Stimulated activated naive CD4-positive, alpha-beta T cell treated with Interleukin-2 at 50 U/mL for 16 hours (primary cell): ENCODE data around the gene CHAF1A.
A peak's percentile ranks its signal among the peaks of the same experiment; 100 is the strongest.

Experiments used
- DNase-seq: peaks from one replicate; lab custom pipeline; 2025; lab: John Stamatoyannopoulos, UW

The CHAF1A gene

DNA sequence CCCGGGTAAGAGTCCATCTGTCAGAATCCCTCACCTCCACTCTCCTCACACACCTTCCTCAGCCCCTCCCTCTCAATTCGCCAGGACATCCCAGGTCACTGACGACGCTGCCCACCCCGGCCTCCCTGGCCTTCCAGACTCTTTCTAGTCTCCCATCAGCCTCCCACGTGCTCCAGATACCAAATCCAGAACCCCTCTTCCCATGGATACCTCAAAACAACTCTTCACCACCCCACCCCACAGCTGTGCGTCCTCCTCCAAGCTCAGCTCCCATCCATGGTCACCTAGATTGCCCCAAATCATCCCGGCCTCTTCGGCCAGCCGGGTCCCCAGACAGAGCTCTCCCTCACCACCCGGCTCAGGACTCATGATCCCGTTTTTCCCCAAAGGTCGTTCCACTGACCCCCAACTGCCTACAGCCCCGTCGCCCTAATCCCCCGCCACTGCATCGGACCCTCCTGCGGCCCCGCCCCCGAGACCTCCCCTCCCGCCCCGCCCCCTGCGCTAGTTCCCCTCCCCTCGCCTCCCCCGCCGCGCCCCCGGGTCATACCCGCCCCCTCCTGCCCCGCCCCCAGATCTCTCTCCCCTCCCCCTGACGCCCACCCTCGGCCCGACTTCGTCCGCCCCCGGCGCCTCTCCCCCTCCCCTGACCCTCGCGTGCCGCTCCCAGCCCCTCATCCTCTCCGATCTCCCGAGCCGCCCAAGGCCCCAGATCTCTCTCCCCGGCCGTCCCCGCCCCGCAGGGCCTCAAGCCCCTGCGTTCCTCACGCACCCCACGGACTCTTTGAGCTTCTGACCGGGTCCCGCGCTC, 54.6 kb downstream of the CHAF1A start:
- DNase-seq: peak; percentile 54

DNA sequence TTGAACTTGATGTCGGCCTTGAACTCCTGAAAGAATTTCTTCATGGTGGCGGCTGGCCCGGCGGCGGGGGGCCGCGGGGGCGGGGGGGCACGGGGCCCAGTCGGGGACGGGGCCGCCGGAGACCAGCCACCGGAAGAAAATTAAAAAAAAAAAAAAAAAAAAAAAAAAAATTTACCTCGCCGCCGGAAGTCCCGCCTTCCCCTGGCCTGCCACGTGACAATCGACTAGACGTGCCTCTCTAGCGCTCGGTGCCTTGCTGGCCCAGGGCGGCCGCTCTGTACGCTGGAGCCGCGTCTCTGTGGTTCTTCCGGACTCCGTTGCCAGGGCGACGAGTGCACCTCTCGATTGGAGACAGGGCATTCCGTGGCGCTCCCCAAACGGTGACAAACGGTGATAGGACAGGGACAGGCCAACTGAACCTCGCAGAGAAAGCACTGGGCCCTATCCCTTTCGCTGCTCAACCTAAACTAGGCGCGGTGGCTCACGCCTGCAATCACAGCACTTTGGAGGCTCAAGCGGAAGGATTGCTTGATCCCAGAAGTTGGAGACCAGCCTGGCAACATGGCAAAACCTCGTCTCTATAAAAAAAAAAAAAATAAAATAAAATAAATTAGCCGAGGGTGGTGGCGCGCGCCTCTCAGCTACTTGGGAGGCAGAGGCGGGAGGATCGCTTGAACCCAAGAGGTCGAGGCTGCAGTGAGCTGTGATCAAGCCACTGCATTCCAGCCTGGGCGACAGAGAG, 55.4 kb downstream of the CHAF1A start, which contains the start of gene UBXN6:
TSS of gene UBXN6 (minus strand) at position 141 of the 742 bp plus-strand sequence. CDS start at position 44, 97 bp downstream.
- DNase-seq: peak; percentile 97

- DNase-seq: no peak
Measured at GRCh38 chr19:4464815-4465581, 62.6 kb downstream of the CHAF1A start.

- DNase-seq: no peak
Measured at GRCh38 chr19:4467835-4468234, 65.4 kb downstream of the CHAF1A start.

DNA sequence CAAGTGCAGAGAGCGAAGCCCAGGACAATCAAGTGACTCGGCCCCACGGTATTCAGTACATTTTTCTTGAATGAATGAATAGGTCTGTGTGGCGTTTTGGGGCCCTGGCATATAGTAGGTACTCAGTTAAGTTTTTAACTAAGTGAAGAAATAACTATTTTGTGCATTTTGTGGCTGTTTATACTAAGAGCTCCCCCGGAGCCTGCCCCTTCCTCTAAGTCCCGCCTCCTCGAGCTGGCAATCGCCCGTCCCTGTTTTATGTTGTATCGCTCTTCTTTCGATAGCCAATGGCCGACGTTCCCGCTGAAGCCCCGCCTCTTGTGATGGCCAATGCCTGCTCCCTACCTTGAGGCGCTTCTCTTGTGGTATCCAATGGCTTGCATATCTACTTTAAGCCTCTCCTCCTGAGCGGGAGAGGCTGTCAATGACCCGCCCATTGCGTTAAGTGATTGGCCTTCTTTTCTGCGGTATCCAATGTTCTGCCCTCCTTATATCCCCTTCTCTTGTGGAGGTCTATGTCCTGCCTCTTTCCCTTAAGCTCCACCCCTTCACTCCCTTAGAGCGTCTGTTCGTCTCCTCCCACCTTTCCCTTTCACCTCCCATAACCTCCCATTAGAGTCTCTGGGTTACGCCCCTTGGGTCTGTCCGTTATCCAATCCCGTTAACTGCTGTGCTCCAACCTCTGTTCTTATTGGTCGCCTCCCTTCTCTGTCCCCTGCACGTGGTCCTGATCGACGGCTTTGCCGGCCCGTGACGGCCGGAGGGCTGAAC, 69.1 kb downstream of the CHAF1A start:
- peak; percentile 98 for DNase-seq

- DNase-seq: no peak
Measured at GRCh38 chr19:4472174-4472974, 69.9 kb downstream of the CHAF1A start, which contains the start of gene HDGFL2. Gene HDGFL2, plus strand, starts transcription at chr19:4472297. Its CDS starts 54 bp downstream, at chr19:4472351.

GRCh38 chr19:4473011-4473762, 70.7 kb downstream of the CHAF1A start:
- DNase-seq: no peak

DNA sequence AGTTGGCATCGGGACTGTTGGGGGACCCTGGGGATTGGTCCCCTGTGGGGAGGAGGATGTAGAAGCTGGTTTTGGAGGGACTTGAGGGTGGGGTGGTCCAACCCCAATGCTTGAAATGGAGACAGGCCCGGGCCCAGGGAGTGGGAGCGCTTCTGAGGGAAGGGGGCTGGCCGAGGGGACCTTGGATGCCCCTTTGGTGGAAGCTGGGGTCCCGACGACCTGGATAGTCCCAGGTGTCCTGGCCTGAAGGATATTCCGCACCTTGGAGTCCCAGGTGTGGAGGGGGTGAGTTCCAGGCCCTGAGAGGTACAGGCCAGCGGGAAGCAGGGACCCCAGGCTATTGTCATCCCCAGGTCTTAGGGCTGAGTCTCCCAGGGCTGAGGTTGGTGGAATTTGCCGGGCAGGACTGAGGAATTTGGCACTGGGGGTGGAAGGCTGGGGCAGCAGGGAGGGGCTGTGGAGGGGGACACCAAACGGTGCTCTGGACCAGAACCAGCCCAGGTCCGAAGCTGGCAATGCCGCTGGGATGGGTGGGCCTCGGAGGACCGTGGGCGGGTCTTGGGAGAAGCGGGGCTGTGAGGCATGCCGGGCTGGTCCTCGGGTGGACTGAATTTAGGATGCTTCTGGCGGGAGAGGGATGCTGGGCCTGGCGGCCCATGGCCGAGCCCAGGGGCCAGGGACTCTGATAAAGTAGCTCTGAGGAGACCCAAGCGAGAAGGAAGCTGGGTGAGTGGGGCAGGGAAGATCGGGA, 71.5 kb downstream of the CHAF1A start:
- no peak for DNase-seq

GRCh38 chr19:4474514-4475022, 72.1 kb downstream of the CHAF1A start:
- no peak for DNase-seq

DNA sequence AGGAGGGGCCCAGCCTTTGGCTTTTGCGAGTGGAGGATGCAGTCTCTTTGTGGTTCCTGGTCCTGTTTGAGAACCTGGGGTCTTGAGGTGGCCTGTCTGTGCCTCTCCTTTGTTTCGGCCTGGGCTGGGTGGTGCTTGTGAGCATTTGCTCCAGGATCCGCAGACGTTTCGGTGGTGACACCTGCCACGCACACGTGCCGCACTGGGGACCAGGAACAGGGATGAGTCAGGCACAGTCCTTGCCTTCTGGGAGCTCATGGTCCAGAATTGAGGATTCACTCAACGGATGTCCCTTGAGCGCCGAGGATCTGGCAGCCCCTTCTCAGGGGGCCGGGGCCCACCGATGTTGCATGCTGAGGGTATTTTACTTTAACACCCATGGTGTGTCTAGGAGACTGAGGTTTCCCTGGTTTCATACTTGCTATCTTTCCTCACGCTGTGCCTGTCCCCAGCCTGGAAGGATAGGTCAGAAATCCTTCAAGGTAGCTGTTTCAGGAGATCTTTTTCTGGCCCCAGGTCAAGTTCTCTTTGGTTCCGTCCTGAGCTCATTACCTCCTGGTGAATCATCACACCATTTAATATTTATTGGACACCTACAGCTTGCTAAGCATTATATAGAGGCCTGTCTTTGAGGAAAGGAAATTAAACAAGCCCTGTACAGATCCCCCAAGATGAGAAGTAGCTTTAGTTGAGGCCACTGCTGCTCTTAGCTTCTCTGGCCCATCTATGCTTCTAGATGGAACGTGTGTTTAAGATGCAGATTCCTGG, 74.8 kb downstream of the CHAF1A start:
- DNase-seq: no peak

- no peak for DNase-seq
Measured at GRCh38 chr19:4482721-4483364, 80.4 kb downstream of the CHAF1A start.

DNA sequence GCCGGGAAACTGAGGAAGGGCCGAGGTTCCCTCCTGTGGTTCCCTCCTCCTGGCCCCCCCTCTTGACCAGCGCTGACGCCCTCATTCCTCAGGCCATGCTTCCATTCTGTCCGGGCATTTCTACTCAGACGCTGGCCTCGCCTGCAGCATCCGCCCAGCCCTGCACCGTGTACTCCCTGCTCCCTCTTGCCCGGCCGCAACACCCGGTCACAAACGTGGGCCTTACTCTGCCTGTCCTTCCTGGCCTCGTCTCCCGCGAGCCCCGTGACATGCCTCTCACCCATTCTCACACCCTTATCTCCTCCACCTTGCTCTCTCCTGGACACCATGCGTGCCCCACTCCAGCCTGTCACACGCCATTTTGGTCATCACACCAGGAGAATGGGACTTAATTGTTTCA, 80.9 kb downstream of the CHAF1A start:
- no peak for DNase-seq

DNA sequence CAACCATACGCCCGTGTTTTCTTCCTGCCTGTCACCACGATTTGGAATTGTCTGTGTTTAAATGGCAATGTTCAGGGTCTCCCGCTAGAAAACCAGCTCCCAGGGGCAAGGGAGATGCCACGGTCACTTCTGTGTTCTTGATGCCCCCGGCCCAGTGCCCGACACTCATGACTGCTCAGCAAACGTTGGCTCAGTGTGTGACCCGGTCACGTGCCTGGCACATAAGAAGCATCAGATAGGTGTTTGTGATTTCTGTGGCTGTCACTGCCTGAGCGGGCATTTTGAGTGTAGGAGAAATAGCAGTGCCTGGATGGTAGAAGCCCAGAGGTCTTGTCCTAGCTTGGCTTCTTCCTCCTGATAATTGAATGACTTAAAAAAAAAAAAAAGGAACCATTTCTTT, 85.1 kb downstream of the CHAF1A start:
- DNase-seq: no peak

- no peak for DNase-seq
Measured at GRCh38 chr19:4488496-4488895, 86.1 kb downstream of the CHAF1A start.

DNA sequence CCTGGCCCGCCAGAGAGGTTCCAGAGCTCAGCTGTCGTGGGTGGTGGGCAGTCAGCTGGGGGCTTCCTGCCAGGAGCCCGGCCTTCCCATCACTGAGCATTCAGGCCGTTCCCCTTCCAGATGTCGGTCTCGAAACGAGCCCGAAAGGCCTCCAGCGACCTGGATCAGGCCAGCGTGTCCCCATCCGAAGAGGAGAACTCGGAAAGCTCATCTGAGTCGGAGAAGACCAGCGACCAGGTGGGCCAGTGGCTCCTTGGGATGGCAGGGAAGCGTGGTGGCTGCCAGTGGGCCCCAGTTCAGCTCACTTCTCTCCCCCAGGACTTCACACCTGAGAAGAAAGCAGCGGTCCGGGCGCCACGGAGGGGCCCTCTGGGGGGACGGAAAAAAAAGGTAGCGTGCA, 89.0 kb downstream of the CHAF1A start:
- no peak for DNase-seq

DNA sequence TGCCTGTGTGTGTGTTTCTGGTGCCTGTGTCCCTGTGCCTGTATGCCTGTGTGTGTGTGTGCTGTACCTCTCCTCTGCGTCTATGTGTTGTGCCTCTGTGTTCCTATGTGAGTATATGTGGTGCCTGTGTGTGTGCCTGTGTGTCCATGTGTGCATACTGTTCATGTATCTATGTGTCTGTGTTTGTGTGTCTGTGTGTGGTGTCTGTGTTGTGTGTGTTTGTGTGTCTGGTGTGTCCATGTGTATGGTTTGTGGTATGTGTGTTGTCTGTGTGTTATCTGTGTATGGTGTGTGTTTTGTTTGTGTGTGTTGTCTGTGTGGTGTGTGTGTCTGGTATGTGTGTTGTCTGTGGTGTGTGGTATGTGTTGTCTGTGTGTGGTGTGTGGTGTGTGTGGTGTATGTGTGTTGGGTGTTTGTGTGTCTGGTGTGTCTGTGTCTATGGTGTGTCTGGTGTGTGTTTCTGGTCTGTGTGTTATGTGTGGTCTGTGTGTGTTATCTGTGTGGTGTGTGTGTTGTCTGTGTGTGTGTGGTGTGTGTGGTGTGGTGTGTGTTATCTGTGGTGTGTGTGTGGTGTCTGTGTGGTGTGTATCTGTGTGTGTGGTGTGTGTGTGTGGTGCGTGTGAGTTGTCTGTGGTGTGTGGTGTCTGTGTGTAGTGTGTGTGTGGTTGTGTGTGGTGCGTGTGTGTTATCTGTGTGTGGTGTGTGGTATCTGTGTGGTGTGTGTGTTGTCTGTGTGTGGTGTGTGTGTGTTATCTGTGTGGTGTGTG, 90.1 kb downstream of the CHAF1A start:
- DNase-seq: no peak
